Activated naive CD4-positive, alpha-beta T cell treated with anti-CD3 and anti-CD28 coated beads, Interleukin-2, amount 50 U/mL, for 16 hours (primary cell): ENCODE data around the gene UBAC2.

Experiments
- DNase-seq: peaks from one replicate; pipeline ENCODE4 v3.0.0-alpha.2; 2020

The UBAC2 gene

DNA sequence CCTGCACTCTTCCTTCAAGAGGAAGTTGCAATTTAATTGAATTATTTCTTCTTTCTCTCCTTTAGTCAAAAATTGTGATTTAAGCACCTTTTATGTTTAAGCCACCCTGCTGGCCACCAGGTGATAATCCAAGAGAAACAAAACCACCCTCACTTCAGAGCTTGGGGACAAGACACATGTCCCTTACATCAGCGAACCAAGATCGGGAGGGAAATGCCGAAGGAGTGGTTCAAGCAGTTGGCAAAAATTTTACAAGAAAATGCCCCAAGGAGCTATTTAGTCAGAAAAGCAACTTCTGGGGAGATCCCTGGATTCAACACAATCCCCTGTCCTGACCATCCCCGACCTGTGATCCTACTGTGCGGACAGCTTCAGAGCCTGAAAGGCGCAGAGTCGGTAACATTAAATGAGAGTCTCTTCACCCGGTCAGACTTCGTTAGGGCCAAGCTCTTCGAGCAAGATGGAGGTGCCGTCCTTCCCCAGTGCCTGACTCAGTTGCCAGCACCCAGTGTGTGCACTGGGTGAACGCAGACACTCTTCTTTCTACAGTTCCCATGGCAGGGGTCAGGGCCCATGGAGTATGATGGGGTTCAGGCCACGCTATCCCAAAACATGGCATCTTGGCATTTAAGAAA lies 222.0 kb downstream of the UBAC2 start:
- no peak for DNase-seq

DNA sequence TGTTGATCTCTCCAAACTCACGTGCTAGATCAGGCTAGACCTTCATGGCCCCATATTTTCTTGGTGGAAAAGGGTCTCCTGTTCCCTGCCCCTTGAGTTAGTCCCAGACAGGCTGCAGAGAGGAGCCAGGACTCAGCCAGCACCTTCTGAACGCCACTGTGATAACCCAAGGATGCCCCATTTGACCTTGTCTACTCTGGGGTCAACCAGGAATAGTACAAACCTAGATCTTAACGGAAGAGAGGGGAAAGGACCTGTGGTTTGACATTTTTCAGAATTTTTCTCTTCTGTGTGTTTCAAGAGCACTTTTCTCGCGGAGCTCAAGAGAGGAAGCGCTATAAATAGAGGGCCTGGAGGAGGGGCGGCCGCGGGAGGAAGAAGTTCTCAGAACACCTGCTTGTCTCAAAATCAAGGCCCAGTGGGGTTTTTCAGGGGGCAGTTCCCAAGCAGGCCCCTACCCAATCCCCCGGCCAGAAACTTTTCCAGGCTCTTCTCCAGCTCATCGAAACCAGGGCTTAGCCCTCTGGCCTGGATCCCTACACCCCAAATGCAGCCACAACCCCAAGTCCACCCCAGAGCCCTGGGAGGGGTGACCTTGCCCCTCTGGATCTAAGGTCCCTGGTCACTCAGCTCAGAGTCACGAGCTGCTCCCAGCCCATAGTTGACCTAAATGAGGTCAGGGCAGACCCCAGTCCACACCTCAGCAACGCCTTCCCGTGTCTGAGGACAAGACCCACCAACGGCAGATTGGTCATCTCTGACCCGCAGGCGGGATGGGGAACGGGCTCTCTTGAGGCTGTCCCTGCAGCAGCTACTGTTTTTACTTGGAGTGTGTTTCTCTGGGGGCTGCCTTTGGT lies 225.1 kb downstream of the UBAC2 start:
- peak; percentile 50 for DNase-seq

DNA sequence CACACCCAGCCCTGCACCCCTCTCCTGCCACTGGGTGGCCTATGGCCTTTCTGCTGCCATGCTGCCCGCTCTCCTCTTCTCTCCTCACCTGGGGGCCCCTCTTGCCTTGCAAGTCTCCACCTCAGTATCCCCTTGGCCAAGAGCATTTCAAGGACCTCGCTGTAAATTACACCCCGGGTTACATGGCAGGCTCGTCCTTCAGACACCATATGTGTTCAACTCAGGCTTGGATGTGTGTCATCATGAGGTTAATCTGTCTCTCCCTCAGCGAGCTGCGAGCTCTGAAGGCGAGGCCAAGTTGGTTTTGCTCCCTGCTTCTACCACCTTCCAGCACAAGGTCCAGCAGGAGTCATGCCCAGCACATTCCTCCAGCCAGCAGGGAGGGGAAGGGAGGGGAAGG lies 225.8 kb downstream of the UBAC2 start:
- DNase-seq, result no peak

DNA sequence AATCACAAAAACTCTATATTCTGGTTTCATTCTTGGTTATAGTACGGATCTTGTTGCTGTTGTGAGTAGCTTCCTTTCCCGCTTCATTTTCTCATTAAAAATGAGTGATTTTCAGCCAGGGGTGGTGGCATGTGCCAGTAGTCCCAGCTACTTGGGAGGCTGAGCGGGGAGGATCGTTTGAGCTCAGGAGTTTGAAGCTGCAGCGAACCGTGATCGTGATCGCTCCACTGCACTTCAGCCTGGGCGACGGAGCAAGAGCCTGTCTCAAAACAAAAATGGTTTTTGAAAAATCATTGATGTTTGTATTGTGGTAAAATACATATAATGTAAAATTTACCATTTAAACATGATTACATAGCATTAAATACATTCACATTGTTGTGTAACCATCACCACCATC lies 229.0 kb downstream of the UBAC2 start:
- DNase-seq, result no peak

DNA sequence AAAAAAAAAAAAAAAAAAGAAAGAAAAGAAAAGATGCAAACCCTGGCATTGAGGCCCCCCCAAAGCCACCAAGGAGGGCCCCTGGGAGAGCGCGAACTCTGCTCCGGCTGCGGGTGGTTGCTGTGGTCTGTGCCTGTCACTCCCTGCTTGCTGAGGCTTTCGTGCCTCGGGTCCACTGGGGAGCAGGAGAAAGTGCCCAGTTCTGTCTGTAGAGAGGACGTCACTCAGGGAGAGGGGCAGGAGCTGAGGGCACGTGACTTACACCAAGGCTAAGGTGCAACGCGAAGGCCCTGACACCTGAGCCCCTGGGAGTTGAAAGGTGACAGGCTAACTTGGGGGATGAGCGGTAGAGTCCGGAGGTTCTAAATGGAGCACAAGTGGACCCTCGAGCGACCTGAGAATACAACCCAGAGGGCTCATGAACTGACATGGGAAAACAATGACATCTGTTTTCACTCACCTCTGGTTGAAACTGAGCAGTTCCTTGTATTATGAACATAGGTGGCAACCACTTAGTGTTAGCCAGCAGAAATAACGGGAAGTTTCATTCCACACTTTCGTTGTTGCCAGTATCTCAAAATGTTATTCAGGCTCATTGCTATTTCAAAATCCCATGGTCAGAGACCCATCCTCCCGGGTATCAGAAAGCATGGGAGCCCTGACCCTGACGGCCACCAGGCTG lies 231.4 kb downstream of the UBAC2 start:
- DNase-seq, result no peak

DNA sequence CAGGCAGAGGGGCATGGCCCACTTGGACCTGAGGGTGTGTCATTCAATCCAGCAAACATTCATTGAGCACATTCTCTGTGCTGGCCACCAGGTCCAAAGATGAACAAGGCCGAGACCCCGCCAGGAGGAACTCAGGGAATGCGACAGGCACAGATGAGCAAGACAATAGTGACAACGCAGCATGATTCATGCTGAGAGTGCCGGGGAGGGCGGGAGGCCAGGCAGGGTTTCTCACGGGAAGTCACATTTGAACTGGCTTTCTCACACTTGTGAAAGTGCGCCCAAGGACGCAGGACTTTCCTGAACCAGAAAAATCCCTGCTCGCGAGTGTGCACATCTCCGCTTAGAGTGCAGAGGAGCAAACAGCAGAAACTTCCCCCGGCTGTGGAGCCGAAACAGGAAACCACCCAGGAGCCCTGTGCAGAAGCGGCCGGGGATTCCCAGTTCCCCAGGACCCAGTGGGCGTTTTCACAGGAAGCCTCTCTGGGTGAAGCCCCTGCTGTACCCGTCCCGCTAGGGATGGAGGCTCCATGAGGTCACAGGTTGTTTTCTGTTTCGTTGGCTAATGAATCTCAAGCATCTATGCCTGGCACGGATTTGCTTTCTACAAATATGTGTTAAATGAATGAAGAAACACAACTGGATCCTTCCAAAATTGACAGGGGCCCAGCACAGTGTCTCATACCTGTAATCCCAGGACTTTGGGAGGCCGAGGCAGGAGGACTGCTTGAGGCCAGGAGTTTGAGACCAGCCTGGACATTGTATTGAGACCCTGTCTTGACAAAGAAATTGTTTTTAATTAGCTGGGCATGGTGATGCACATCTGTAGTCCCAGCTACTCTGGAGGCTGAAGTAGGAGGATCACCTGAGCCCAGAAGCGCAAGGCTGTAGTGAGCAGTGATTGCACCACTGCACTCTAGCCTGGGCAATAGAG lies 232.2 kb downstream of the UBAC2 start:
- peak; percentile 82 for DNase-seq

DNA sequence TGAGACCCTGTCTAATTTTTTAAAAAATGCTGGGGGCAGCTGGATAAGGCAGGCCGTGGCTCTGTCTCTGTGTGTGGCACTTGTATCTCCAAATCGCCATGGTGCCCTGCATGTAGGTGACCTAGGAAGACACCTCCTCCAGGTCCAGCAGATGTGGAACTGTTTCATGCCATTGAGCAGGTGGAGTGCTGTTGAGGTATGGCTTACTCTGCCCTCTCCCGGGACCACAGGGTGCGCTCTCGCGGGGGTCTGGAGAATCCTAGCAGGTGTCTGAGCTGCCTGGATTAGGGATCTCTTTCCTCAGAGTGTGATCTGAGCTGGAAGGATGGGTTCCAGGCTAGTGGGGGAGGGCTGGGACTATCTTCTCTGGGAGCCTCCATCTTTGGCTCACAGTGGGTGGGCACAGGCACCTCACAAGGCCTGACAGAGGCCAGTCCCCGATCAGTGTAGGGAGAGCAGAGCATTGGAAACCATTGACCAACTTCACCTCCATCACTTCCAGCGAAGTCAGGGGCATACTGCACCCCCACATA lies 233.0 kb downstream of the UBAC2 start:
- DNase-seq, result no peak

DNA sequence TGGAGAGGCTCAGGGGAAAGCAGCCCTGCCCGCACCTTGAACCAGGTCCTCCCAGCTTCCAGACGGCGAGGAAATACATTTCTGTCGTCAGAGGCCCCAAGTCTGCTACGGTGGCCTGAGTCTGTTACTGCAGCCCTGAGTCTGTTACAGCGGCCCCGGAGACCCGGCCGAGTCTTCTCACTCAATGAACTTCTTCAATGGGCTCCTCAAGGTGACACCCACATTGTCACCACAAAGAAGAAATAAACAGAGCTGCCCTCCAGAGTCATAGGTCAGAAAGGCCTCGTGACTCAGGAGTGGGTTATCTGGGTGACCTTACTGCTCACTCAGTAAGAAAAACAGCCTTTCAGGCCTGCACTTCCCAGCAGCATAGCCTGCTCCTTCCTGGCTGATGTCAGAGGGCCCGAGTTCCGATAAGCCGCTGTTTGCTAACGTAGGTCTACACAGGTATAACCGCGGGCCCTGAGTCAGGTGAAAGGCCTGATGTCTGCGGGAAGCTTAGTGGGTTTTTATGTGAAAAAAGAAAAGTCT lies 233.7 kb downstream of the UBAC2 start:
- peak; percentile 64 for DNase-seq

DNA sequence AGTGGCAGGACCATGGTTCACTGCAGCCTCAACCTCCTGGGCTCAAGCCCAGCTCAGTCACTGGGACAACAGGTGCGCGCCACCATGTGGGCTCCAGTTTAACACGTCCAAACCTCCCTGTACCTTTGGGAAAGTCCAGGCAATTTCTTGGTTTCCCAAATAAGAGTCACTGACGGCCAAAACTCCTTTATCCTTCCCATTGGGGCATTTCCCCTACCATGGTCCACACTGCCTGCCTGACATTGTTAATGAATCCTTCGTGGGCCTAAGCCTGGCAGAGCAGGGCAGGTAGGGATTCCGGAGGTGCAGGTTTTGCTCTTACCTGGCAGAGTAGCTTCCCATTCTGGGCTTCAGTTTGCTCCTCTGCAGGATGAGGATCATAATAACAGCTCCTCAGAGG lies 234.5 kb downstream of the UBAC2 start:
- no peak for DNase-seq

DNA sequence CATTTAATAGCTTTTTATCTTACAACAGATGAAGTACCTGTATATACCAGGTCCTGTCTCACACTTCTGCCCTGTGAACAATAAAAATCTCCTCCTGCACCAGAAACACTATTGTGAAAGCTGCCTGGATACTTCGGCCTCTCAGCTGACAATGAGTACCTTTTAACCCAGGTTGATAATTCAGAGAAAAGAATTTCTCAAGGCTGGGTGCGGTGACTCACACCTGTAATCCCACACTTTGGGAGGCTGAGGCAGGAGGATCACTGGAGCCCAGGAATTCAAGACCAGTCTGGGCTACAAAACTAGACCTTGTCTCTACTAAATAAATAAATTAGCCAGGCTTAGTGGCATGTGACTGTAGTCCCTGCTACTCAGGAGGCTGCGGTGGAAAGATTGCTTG lies 235.3 kb downstream of the UBAC2 start:
- no peak for DNase-seq
